Fibroblast of pulmonary artery (primary cell): ENCODE results near the gene B9D1.

ENCODE experiments used
- DNase-seq: peaks from one replicate; pipeline ENCODE4 v3.0.0-alpha.2; 2010; ENCODE audit warnings: low read depth
- H3K4me3 ChIP-seq: replicated peaks from 2 replicates; pipeline ENCODE4 v1.5.1; 2011; ENCODE audit warnings: low read depth, mild to moderate bottlenecking, control low read depth, low read length, moderate library complexity
- TF ChIP-seq, protein P1 (sequence below): IDR thresholded peaks from 2 replicates; pipeline ENCODE4 v1.5.1; 2011; ENCODE audit warnings: mild to moderate bottlenecking, control low read depth, low read length, inconsistent platforms; ENCODE audit errors: missing control alignments

Gene B9D1

GRCh38 chr17:19401321-19402010, 38.9 kb upstream of the B9D1 start:
- H3K4me3 ChIP-seq, result no peak overlapping the region
- TF ChIP-seq, protein P1, sequence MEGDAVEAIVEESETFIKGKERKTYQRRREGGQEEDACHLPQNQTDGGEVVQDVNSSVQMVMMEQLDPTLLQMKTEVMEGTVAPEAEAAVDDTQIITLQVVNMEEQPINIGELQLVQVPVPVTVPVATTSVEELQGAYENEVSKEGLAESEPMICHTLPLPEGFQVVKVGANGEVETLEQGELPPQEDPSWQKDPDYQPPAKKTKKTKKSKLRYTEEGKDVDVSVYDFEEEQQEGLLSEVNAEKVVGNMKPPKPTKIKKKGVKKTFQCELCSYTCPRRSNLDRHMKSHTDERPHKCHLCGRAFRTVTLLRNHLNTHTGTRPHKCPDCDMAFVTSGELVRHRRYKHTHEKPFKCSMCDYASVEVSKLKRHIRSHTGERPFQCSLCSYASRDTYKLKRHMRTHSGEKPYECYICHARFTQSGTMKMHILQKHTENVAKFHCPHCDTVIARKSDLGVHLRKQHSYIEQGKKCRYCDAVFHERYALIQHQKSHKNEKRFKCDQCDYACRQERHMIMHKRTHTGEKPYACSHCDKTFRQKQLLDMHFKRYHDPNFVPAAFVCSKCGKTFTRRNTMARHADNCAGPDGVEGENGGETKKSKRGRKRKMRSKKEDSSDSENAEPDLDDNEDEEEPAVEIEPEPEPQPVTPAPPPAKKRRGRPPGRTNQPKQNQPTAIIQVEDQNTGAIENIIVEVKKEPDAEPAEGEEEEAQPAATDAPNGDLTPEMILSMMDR, result no peak
- no peak for DNase-seq

DNA sequence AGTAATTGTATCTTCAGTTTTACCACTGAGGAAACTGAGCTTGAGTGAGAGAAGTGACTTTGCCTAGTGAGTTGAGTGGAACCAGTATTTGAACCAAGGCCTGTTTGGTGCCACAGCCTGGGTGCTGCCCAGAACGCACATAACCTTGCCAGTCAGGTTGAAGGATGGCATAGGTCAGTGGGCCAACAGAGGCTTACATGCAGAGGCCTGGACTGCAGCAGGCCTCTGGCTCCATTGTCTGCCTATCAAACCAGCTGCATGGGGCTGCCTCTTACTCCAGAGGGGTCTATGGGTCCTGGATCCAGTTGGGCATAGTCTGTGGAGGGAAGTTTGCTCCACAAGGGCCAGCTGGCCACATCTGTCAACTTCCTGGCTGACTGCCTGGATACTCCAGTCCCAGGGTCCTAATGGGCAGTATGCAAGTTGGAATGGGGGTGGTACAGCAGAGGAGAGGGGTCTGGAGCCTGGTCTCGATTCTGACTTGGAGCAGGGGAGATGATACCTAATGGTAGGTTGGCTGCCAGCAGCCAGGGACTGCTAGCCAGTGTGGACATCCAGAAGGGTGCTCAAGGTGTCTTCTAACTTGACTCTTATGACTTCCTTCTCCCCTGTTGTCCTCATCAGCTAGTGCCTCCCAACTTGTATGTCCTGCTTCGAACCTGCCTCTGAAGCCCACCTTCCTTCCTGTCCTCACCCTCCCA, 37.4 kb upstream of the B9D1 start:
- no peak for DNase-seq
- TF ChIP-seq, protein P1, result no peak
- no peak overlapping the region for H3K4me3 ChIP-seq

DNA sequence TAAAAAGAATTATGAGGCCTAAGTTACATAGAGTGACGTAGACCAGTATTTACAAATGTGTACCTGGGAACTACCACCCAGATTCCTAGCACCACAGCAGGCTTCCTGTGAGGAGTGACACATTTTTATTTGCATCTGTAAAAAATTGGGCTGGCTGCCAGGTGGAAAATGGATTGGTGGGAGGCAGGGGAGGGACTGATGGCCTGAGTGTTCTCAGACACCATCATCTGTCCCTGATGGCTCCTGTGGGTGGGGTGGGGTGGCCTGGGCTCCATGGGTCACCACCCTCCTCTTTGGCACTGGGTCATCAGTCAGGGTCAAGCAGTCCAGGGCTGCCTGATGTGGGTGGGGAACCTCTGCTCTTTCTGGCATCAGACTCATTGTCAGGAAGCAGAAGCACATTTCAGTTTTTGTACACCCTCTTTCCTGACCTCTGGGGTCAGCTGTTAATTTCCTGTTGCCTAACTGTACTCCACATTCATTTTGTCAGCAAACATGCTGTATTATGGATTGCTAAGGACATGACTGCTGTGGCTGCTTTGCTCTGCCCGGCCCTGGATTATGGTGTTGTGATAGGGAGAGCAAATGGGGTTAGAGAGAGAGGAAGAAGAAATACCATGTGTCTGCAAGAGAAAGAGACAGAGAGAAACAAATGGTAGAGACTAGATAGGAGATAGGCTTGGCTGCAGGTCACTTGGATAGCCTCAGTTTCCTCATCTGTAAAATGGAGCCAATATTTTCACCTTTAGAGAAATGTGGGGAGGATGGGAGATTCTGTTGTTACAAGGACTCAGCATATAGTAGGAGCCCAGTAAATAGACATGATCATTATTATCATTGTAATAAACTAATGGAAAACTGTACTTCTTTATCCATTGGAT, 36.0 kb upstream of the B9D1 start:
- no peak overlapping the region for H3K4me3 ChIP-seq
- DNase-seq, result peak; percentile 86
- TF ChIP-seq, protein P1, result no peak

DNA sequence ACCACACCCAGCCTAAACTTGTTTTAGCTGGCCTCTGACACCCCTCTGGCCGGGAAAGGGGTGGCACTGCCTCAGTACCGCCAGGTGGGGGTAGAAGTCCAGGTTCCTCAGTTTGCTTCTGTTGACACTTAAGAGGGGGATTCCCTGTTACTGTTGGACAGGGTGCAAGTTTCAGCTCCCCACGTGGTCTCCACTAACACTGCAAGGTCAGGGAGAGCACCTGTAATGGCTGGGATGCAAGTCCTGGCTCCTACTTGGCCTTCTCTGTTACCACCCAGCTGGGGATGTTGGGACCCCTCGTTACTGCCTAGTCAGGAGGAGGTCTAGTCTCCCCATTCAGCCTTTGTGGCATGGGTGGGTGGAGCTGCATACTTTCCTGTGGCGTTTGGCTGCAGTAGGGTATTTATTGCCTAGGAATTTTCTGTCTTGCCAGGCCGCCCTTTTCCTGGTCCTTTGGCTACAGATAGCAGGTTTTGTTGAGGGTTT, 35.1 kb upstream of the B9D1 start:
- no peak overlapping the region for H3K4me3 ChIP-seq
- DNase-seq, result no peak
- TF ChIP-seq, protein P1, result no peak

DNA sequence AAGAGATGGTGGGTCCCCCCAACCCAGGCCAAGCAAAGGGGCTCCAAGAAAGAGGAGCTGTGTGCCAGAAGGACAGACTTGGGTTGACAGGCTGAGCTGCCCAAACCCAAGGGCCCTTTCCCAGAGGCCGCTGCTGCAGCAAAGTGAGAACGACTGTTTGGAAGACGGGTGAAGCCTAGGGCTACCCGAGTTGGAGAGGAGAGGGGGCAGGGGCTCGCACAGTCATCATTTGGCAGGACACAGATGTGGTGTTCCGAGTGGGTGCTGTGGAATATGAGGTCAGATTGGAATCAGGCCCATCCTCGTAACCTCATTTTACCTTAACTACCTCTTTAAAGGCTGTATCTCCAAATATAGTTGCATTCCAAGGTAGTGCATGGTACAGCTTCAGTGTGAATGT, 29.8 kb upstream of the B9D1 start:
- H3K4me3 ChIP-seq, result no peak overlapping the region
- DNase-seq, result no peak
- TF ChIP-seq, protein P1, result no peak

- no peak for DNase-seq
- H3K4me3 ChIP-seq, result no peak overlapping the region
- TF ChIP-seq, protein P1, result no peak
Measured at GRCh38 chr17:19391432-19391831, 28.9 kb upstream of the B9D1 start.
